NCI-H446 treated with DMSO at 0.1 percent for 48 hours (cell line): ENCODE measurements around the gene BTBD17.
A peak's percentile ranks its signal among the peaks of the same experiment; 100 is the strongest.
"Not testable (repeated sequence)": the region's sequence is repeated elsewhere in the genome, so short reads cannot be mapped to it uniquely, and the experiment has no call there.

Experiments
- DNase-seq: peaks from one replicate; lab custom pipeline; 2025; lab: John Stamatoyannopoulos, UW

Gene BTBD17

GRCh38 chr17:74361230-74362068, at the start of gene BTBD17:
Gene BTBD17 (minus strand): TSS chr17:74361868. CDS start chr17:74361819, 49 bp downstream.
- DNase-seq = no peak

- no peak for DNase-seq
These were observed 48.4 kb upstream of the BTBD17 start for GRCh38 chr17:74410001-74410443.

GRCh38 chr17:74408815-74409214, 47.1 kb upstream of the BTBD17 start:
- DNase-seq = no peak

GRCh38 chr17:74408262-74408661, 46.6 kb upstream of the BTBD17 start:
- DNase-seq = no peak

GRCh38 chr17:74407384-74407783, 45.7 kb upstream of the BTBD17 start:
- DNase-seq = no peak

- not testable (repeated sequence) for DNase-seq
These were observed 43.6 kb upstream of the BTBD17 start for GRCh38 chr17:74405311-74405710.

GRCh38 chr17:74404789-74405188, 43.1 kb upstream of the BTBD17 start:
- peak; percentile 28 for DNase-seq

GRCh38 chr17:74404218-74404617, 42.5 kb upstream of the BTBD17 start:
- no peak for DNase-seq

- no peak for DNase-seq
These were observed 42.0 kb upstream of the BTBD17 start for GRCh38 chr17:74403512-74404137.

- DNase-seq = no peak
These were observed 40.4 kb upstream of the BTBD17 start for GRCh38 chr17:74402048-74402447.

- DNase-seq = no peak
These were observed 34.9 kb upstream of the BTBD17 start for GRCh38 chr17:74396567-74396966.

- no peak for DNase-seq
These were observed 33.3 kb upstream of the BTBD17 start for GRCh38 chr17:74394977-74395376.

- no peak for DNase-seq
These were observed 32.7 kb upstream of the BTBD17 start for GRCh38 chr17:74394275-74394950.

GRCh38 chr17:74393346-74393942, 31.8 kb upstream of the BTBD17 start:
- peak; percentile 21 for DNase-seq

- DNase-seq = no peak
These were observed 31.2 kb upstream of the BTBD17 start for GRCh38 chr17:74392848-74393247.

- no peak for DNase-seq
These were observed 30.1 kb upstream of the BTBD17 start for GRCh38 chr17:74391771-74392170.

GRCh38 chr17:74390680-74391653, 29.3 kb upstream of the BTBD17 start:
- no peak for DNase-seq

GRCh38 chr17:74389937-74390679, 28.4 kb upstream of the BTBD17 start:
- no peak for DNase-seq

- DNase-seq = no peak
These were observed 27.6 kb upstream of the BTBD17 start for GRCh38 chr17:74389084-74389753.
